ENCODE results near the gene WWOX. TPM values are rescaled to one million over a fixed set of nuclear protein-coding genes. Genes with fewer than 3 reads are reported as not detected.

Gene WWOX
- total RNA-seq, 4 donors from 2014 or later = 12.9 to 53.5 (median 25.6) TPM

DNA sequence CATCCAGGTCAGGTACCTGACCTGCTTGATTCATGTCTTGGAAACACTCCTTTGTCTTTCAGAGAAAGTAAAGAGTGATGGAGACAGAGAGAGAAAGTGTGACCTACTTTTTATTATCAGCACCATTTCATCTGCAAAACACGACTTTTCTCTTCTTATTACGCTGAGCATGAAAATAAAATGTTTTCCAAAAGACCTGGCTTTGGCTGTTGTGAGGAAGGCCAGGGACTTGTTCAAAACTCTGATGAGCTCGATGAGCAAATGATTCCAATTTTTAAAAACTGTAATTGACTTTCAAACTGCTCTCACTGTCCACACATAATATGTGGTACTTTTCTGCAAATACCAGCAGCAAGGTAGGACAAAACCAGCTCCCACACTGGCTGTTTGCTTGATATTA, 821.2 kb downstream of the WWOX start:
- Histone ChIP-seq H3K36me3 (no peaks in the 10 kb centered on the region), H3K27ac (no peak overlapping the region), H3K4me3 (no peak overlapping the region), H3K9me3 (peaks cover 0 to 12% (median 0%) of the 10 kb centered on the region in 3 donors), H3K4me1 (no peaks in the 10 kb centered on the region), H3K27me3 (no peaks in the 10 kb centered on the region)
- TF ChIP-seq POLR2A (IDR thresholded peaks at IDR 0.05) (no peak), POLR2AphosphoS5 (IDR thresholded peaks at IDR 0.05) (no peak)
- no peak for ATAC-seq
- 25 to 46% methylated on average over 3 of the region's 3 CpGs for WGBS, 2 donors (ENCODE audit: low coverage in 1 of 2)

DNA sequence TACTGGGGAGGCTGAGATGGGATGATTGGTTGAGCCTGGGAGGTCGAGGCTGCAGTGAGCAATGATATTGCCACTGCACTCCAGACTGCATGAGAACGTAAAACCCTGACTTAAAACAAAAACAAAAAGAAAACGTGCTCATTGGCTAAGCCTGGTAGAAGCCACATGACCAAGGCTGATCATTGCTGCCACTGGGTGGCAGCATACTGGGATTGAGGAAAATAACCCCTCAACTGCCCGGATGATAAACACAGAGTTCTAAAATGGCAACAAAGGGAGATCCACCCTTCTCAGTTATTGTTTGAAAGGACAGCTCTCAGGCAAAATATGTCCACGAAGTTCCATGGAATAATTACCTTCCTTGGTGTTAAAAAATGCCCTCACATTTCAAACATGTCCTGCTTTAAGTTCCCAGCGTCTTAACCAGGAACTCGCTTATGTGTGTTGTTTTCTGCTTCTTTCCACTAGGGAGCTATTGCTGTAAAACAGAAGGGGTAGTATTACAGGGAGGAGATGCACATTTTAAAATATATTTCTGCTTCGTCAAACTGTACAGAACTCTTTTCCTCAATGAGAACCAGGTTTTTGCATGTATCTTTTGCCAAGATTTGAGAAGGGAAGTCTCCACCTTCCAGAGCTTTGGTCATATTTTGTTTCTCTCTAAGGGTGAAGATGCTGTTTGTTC, 825.8 kb downstream of the WWOX start:
- peaks cover 0 to 12% (median 0%) of the 10 kb centered on the region in 3 donors for H3K9me3 ChIP-seq
- TF ChIP-seq EP300 (IDR thresholded peaks at IDR 0.05) (no peak), POLR2A (IDR thresholded peaks at IDR 0.05) (no peak), POLR2AphosphoS5 (IDR thresholded peaks at IDR 0.05) (no peak)
- TF ChIP-seq, protein P1, sequence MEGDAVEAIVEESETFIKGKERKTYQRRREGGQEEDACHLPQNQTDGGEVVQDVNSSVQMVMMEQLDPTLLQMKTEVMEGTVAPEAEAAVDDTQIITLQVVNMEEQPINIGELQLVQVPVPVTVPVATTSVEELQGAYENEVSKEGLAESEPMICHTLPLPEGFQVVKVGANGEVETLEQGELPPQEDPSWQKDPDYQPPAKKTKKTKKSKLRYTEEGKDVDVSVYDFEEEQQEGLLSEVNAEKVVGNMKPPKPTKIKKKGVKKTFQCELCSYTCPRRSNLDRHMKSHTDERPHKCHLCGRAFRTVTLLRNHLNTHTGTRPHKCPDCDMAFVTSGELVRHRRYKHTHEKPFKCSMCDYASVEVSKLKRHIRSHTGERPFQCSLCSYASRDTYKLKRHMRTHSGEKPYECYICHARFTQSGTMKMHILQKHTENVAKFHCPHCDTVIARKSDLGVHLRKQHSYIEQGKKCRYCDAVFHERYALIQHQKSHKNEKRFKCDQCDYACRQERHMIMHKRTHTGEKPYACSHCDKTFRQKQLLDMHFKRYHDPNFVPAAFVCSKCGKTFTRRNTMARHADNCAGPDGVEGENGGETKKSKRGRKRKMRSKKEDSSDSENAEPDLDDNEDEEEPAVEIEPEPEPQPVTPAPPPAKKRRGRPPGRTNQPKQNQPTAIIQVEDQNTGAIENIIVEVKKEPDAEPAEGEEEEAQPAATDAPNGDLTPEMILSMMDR (IDR thresholded peaks at IDR 0.05) = peak in 3 of 4 experiments; percentile 19 to 50 (median 22)
- WGBS, 2 donors (ENCODE audit: low coverage in 1 of 2) = 66 to 72% methylated on average over 6 to 8 of the region's 8 CpGs
- no peak overlapping the region for H3K4me3 ChIP-seq
- H3K4me1 ChIP-seq = peaks cover 0 to 6% (median 0%) of the 10 kb centered on the region in 3 donors
- ATAC-seq = no peak
- no peaks in the 10 kb centered on the region for H3K36me3 ChIP-seq
- no peak overlapping the region for H3K27ac ChIP-seq
- H3K27me3 ChIP-seq = no peaks in the 10 kb centered on the region

DNA sequence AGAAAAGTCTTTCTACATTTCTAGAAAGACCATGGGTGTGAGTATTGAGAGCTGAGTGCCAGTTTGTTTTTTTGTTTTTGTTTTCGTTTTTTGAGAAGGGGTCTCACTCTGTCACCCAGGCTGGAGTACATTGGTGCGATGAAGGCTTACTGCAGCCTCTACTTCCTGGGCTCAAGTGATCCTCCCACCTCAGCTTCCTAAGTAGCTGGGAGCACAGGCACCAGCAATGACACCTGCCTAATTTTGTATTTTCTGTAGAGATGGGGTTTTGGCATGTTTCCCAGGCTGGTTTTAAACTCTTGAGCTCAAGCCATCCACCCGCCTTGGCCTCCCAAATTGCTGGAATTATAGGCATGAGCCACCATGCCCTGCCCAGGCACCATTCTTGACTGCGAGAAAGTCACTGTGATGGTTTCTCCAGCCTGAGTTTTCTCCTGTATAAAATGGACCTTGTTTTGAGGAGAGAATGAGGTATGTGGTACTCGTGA, 827.3 kb downstream of the WWOX start:
- Histone ChIP-seq H3K27me3 (no peaks in the 10 kb centered on the region), H3K9me3 (peaks cover 0 to 4% (median 0%) of the 10 kb centered on the region in 3 donors), H3K4me1 (peaks cover 0 to 6% (median 0%) of the 10 kb centered on the region in 3 donors), H3K27ac (no peak overlapping the region), H3K36me3 (no peaks in the 10 kb centered on the region), H3K4me3 (no peak overlapping the region)
- ATAC-seq = no peak
- TF ChIP-seq EP300 (IDR thresholded peaks at IDR 0.05) = no peak
- no peak for TF ChIP-seq POLR2A (IDR thresholded peaks at IDR 0.05)
- TF ChIP-seq, protein P1 (IDR thresholded peaks at IDR 0.05) = no peak
- no peak for TF ChIP-seq POLR2AphosphoS5 (IDR thresholded peaks at IDR 0.05)
- WGBS, 2 donors (ENCODE audit: low coverage in 1 of 2) = 97 to 100% methylated on average over 4 to 5 of the region's 5 CpGs

DNA sequence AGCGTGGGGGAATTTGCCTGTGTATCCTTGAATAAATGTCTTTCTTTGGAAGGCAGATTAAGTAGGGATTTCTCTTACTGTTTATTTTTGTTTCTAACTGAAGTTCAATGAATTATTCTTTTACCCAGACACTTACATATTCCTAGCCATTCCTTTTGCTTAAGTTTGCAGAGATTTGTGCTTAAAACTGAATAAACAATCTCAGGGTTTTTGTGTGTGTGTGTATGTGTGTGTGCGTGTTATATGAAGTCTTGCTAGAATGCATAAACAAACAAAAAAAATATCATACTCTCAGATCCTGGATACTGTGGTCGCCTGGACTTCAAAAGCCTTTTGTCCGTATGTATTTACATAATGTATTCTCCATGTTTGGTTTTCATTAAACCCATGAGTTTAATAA, 828.3 kb downstream of the WWOX start:
- TF ChIP-seq, protein P1 (IDR thresholded peaks at IDR 0.05) = no peak
- TF ChIP-seq POLR2A (IDR thresholded peaks at IDR 0.05) (no peak), POLR2AphosphoS5 (IDR thresholded peaks at IDR 0.05) (no peak), EP300 (IDR thresholded peaks at IDR 0.05) (no peak)
- no peaks in the 10 kb centered on the region for H3K36me3 ChIP-seq
- 29 to 48% methylated on average over 3 to 4 of the region's 4 CpGs for WGBS, 2 donors (ENCODE audit: low coverage in 1 of 2)
- no peak overlapping the region for H3K27ac ChIP-seq
- peak overlapping the region in 1 of 2 donors; percentile 0 for H3K4me3 ChIP-seq
- H3K27me3 ChIP-seq = no peaks in the 10 kb centered on the region
- H3K9me3 ChIP-seq = no peaks in the 10 kb centered on the region
- H3K4me1 ChIP-seq = peaks cover 0 to 6% (median 0%) of the 10 kb centered on the region in 3 donors
- ATAC-seq = no peak

DNA sequence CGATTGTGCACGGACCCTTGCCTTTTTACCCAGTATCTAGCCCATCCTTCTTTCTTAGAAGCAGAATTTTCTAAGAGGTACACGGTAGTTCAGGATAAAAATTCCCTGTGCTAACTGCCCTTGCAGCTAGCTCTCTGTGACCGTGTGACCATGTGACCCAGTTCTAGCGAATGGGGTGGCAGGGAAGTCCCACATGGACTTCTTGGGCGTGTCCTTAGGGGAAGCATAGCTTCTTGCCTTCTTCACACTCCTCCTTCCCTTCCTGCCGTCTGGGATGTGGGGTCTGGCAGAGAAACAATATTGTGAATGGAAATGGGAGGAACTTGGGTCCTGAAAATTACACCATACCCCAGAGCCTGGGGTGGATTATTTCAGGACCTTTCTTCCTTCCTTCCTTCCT, 830.4 kb downstream of the WWOX start:
- ATAC-seq = no peak
- 79 to 100% methylated on average over 3 to 6 of the region's 7 CpGs for WGBS, 2 donors (ENCODE audit: low coverage in 1 of 2)
- TF ChIP-seq, protein P1 (IDR thresholded peaks at IDR 0.05) = no peak
- TF ChIP-seq POLR2AphosphoS5 (IDR thresholded peaks at IDR 0.05) = no peak

More for the DNA sequence above, 830.4 kb downstream of the WWOX start:
- Histone ChIP-seq H3K4me3 (no peak overlapping the region), H3K27ac (no peak overlapping the region), H3K9me3 (no peaks in the 10 kb centered on the region), H3K4me1 (peaks cover 0 to 6% (median 0%) of the 10 kb centered on the region in 3 donors), H3K36me3 (no peaks in the 10 kb centered on the region), H3K27me3 (no peaks in the 10 kb centered on the region)

Data from gastroesophageal sphincter (tissue), 4 donors.